Duodenal mucosa (tissue), 2 donors: ENCODE data around the gene TYMP.
"Not testable (repeated sequence)": the region's sequence is repeated elsewhere in the genome, so short reads cannot be mapped to it uniquely, and the experiment has no call there.

Source experiments
- H3K27ac ChIP-seq: one replicate; pipeline ENCODE4 v1.7.0; 2013; ENCODE audit warnings: low read depth, low read length
- H3K27me3 ChIP-seq, 2 donors: one replicate each; pipeline ENCODE4 v1.7.0; 2013; ENCODE audit warnings: low read length in 2 of 2, control low read depth in 1 of 2; ENCODE audit not compliant: insufficient read depth in 2 of 2, control insufficient read depth in 1 of 2
- H3K36me3 ChIP-seq, 2 donors: one replicate each; pipeline ENCODE4 v1.7.0; 2013; ENCODE audit warnings: low read length in 2 of 2, control low read depth in 1 of 2; ENCODE audit not compliant: insufficient read depth in 2 of 2, control insufficient read depth in 1 of 2
- H3K4me1 ChIP-seq, 2 donors: one replicate each; pipeline ENCODE4 v1.7.0; 2013; ENCODE audit warnings: low read length in 2 of 2, control low read depth in 1 of 2; ENCODE audit not compliant: insufficient read depth in 2 of 2, control insufficient read depth in 1 of 2
- H3K4me3 ChIP-seq, 2 donors: one replicate each; pipeline ENCODE4 v1.7.0; 2013; ENCODE audit warnings: low read length in 2 of 2, low read depth in 1 of 2
- H3K9ac ChIP-seq, 2 donors: one replicate each; pipeline ENCODE4 v1.7.0; 2013; ENCODE audit warnings: low read length in 2 of 2, low read depth in 1 of 2
- H3K9me3 ChIP-seq, 2 donors: one replicate each; pipeline ENCODE4 v1.7.0; 2013; ENCODE audit warnings: low read length in 2 of 2, control low read depth in 1 of 2; ENCODE audit not compliant: control insufficient read depth in 1 of 2

The TYMP gene

DNA sequence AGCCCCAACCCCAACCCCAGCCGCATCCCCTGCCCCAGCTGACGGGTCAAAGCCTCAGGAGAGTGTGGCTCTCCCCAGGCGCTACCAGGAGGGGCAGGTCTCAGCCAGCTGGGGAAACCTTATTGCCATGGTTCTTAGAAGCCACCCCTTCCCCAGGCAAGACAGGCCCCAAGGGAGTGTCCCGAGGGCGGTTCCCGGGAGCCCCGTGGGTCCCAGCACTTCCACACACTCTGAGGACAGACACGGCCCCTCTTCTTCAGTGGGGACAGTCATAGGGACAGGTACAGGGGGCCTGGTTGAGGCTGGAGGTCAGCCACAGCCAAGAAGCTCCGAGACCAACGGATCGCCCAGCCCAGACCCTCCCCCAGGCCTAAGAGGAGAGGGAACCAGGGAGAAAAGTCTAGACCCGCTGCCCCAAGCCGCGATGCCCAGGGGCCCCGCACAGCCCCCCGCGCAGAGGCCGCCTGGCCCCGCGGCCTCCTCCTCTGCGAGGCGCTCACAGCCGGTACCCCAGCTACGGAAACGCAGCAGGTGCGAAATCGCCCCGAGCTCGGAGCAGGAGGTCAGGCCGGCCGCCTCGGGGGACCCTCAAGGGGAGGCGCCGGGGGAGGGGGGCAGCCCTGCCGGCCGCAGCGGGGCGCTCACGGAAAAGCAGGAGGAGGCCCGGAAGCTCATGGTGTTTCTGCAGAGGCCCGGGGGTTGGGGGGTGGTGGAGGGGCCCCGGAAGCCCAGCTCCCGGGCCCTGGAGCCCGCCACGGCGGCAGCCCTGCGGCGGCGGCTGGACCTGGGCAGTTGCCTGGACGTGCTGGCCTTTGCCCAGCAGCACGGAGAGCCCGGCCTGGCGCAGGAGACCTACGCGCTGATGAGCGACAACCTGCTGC, 18.5 kb upstream of the TYMP start:
- Histone ChIP-seq H3K27me3 (peaks cover 0 to 6% of the 10 kb centered on the region in 2 donors), H3K9ac (peak overlapping the region; percentile 10 to 38)

DNA sequence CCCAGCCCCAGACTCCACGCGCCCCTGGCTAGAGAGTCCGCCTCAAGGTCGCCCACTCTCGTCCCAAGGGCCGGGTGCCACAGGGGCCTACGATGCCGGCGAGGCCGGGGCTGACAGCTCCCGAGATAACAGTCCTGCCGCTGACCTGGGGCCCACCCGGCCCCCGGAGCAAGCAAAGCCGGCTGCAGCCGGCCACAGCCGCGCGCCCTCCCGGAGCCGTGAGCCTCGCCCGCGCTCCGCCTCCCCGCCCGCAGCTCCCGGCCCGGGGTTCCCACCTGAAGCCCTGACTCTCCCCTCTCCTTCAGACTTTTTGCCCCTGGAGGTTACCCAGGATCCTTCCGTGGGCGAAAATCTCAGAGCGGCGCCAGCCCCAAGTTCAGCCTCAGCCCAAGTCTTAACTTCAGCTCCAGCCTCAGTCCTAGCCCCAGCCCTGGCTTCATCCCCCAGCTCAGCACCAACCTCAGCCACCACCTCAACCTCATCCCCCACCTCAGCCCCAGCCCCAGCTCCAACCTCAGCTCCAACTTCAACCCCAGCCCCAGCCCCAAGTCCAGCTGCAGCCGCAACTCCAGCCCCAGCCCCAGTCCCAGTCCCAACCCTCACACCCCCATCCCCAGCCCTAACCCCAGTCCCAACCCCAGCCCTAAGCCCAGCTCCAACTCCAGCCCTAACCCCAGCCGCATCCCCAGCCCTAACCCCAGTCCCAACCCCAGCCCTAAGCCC, 17.6 kb upstream of the TYMP start:
- Histone ChIP-seq H3K9ac (no peak overlapping the region), H3K36me3 (no peaks in the 10 kb centered on the region), H3K4me1 (peaks cover 15 to 24% of the 10 kb centered on the region in 2 donors), H3K4me3 (no peak overlapping the region), H3K27me3 (peaks cover 0 to 6% of the 10 kb centered on the region in 2 donors), H3K27ac (no peak overlapping the region), H3K9me3 (no peaks in the 10 kb centered on the region)

More for the DNA sequence above, 18.5 kb upstream of the TYMP start:
- peak overlapping the region; percentile 29 to 58 for H3K4me3 ChIP-seq
- H3K27ac ChIP-seq, result no peak overlapping the region
- H3K36me3 ChIP-seq, result no peaks in the 10 kb centered on the region
- no peaks in the 10 kb centered on the region for H3K9me3 ChIP-seq
- H3K4me1 ChIP-seq, result peaks cover 15 to 24% of the 10 kb centered on the region in 2 donors

DNA sequence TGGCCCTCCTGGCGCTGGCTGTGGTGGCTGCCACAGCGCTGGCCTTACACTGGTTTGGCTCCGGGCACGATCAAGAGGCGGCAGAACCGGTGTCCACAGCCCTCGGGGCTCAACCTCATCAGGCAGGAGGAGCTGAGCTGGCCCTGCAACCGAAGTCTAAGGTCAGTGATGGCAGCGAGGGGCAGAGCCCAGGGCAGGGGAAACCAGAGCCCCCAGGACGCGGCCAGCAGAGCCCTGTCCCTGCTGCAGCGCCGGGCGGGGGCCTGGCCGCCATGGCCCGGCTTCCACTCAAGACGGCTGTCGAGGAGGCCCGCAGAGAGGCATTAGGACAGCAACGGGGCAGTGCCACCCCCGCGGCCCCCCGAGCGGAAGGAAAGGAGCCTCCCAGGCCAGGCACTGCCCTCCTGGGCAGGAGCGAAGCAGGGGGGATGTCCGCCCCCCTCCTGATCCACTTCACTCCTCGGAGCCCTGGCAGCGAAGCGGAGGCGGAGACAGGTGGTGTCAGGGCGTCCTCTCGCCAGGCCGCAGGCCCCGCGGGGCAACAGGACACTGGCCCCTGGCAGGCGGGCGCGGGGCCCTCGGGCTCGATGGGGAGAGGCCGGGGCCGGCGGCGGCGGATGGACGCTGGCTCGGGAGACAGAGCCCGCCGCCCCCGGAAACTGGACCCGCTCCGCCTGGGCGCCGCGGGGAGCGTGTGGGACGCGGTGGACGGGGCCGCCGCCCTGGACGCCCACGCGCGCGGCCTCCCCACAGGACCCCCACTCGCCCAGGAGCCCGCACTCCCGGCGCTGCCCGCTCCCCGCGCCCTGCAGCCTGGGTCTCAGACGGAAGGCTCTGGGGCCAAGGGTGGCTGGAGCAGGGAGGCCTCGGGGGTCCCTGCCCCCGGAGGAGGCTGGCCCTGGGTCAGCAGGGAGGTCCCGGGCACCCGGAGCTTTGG, 16.8 kb upstream of the TYMP start:
- no peak overlapping the region for H3K9ac ChIP-seq
- H3K36me3 ChIP-seq, result no peaks in the 10 kb centered on the region
- H3K27ac ChIP-seq, result no peak overlapping the region
- H3K27me3 ChIP-seq, result peaks cover 0 to 6% of the 10 kb centered on the region in 2 donors
- H3K4me3 ChIP-seq, result no peak overlapping the region
- no peaks in the 10 kb centered on the region for H3K9me3 ChIP-seq
- H3K4me1 ChIP-seq, result peaks cover 19 to 24% of the 10 kb centered on the region in 2 donors

DNA sequence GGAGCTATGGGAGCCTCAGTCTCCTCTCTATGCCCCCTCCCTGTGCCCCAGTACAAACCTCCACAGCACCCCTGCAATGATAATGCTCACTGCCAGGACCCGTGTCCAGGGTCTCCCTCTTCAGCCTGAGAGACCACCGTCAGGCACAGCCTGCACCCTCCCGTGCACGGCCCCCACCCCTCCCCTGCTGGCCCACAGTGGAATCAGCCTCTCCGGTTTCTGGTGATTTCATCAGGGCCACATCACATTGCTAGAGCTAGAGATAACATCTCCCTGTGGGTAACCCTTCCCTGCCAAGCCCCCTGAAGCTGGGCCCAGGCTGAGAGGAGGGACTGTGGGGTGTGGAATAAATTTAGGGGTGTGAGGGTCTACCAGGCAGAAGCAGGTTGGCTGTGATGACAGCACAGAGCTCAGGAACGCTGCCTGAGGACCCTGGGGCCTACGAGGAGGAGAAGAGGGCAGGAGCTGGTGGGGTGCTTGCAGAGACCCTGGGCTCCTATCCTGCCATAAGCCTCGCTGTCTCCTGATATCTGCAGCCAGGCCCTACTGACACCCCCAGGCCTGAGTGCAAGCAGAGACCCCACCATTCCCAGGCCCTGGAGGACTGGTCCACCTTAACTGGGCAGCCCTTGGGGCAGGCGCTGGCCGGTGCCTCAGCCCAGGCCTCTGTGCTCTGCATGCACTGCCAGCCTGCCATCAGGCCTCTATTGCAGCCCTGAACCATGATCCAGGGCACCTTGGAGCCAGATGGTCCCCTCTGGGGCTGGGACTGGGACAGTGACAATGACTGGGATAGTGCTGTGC, 15.9 kb upstream of the TYMP start, which contains the start of gene KLHDC7B:
Gene KLHDC7B, plus strand, starts transcription at position 378 of the 804 bp plus-strand sequence. Its CDS starts 345 bp downstream, at position 723.
- Histone ChIP-seq H3K9me3 (no peaks in the 10 kb centered on the region), H3K4me1 (peaks cover 23 to 24% of the 10 kb centered on the region in 2 donors), H3K9ac (peak within 1 kb of the TSS; percentile 12 to 44), H3K4me3 (peak within 1 kb of the TSS in 1 of 2 donors; percentile 12), H3K36me3 (no peaks in the 10 kb centered on the region), H3K27ac (peak within 1 kb of the TSS; percentile 39), H3K27me3 (peaks cover 0 to 6% of the 10 kb centered on the region in 2 donors)

DNA sequence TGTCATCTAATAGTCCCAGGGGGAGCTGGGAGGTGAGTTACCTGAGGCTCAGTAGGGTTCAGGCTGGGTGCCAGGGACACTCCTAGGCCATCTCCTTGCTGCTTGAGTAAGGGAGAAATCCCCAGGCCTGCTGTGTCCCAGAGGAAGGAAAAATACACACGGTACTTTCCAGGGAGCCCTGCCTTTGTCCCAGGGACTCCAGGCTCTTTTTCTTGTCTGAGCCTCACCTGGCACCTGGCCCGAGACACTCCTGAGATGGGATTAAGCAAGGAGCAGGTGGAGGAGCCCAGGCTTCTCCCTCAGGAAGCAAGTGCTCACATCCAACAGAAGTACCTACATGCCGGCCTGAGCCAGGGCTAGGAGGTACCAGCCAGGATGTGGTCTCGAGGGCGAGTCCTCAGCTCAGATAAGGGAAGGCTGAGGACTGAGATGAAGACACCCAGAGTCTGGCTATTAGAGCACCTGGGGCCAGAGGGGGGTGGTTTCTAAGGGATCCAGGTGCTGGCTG, 15.0 kb upstream of the TYMP start:
- Histone ChIP-seq H3K4me3 (peak overlapping the region; percentile 12 to 40), H3K27ac (peak overlapping the region; percentile 39), H3K9ac (peak overlapping the region; percentile 12 to 44), H3K9me3 (no peaks in the 10 kb centered on the region), H3K4me1 (peaks cover 27 to 29% of the 10 kb centered on the region in 2 donors), H3K27me3 (peaks cover 0 to 6% of the 10 kb centered on the region in 2 donors), H3K36me3 (no peaks in the 10 kb centered on the region)

DNA sequence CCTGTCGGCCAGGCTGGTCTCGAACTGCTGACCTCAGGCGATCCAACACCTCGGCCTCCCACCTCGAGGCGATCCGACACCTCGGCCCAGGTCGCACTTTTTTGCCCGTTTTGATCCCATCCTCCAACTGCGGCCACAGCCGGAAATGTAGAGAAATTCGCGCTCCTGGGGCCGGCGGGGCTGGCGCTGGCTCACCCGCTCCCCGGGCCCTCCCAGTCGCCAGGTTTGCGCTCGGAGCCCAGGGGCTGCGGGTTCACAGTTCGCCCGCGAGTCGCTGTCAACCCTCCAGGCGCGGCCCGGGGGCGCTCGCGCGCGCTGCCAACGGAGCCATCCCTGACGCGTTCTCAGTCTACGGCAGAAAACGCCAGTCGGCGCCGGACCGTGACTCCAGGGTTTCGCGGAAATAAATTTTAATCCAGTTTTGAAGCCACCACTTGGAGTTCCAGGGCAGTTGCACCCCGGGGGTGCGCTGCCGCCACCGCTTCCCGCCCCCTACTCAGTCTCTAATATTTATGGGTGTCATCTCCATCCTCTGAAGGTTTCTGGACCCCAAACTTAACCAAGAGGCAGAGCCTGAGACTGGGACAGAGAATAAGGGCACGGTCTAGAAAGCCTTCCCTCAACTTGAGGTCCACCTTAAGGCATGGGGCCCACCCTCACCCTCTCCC, 14.4 kb upstream of the TYMP start:
- Histone ChIP-seq H3K9me3 (no peaks in the 10 kb centered on the region), H3K27ac (peak overlapping the region; percentile 66), H3K27me3 (peaks cover 0 to 5% of the 10 kb centered on the region in 2 donors), H3K4me3 (peak overlapping the region; percentile 12 to 40), H3K4me1 (peaks cover 29 to 32% of the 10 kb centered on the region in 2 donors), H3K36me3 (no peaks in the 10 kb centered on the region), H3K9ac (peak overlapping the region; percentile 12 to 44)

DNA sequence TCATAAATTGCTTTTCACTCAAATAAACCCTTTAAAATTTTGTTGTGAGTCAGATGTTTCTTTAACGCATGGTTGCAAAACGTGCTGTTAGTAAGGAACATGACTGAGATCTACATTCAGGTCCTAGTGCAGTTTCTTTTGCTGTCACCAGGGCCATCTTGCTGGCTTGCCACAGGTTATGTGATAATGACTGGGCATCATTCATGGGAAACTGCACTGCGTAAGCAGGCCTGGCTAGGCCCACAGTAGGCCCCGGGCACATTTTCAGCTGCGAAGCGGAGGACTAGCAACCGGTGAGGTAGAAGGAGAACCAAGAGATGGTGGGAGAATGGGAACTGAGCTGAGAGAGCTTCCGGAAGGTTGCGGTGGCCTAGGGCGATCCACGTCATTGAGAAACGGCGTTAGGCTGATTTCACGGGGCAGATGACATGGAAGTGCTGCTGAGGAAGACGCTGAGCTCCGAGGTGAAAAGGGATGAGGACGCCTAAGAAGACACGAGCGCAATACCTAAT, 12.7 kb upstream of the TYMP start:
- Histone ChIP-seq H3K36me3 (no peaks in the 10 kb centered on the region), H3K27ac (peak overlapping the region; percentile 13), H3K9ac (no peak overlapping the region), H3K27me3 (peaks cover 0 to under 1% of the 10 kb centered on the region in 2 donors), H3K4me3 (no peak overlapping the region), H3K9me3 (no peaks in the 10 kb centered on the region), H3K4me1 (peaks cover 32 to 42% of the 10 kb centered on the region in 2 donors)

DNA sequence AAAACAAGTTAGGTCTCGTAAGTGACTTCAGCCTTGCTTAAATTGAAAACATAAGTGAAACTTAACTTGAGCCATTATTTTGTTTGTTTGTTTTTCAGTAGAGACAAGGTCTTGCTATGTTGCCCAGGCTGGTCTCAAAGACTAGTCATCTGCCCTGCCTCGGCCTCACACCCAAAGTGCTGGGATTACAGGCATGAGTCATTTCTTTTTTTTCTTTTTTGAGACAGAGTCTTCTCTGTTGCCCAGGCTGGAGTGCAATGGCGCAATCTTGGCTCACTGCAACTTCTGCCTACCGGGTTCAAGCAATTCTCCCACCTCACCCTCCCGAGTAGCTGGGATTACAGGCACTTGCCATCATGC, 11.8 kb upstream of the TYMP start:
- H3K9ac ChIP-seq, H3K36me3 ChIP-seq, H3K9me3 ChIP-seq, H3K27me3 ChIP-seq: not testable (repeated sequence)
- peaks cover 32 to 42% of the 10 kb centered on the region in 2 donors for H3K4me1 ChIP-seq
- H3K27ac ChIP-seq, result peak overlapping the region; percentile 51
- H3K4me3 ChIP-seq, result peak overlapping the region in 1 of 2 donors; percentile 21
